SK-N-SH (cell line): ENCODE measurements around the gene KMT2E.

ENCODE experiments used
- CTCF ChIP-seq: fragments of 200-600 bp; sonication (generic); IDR thresholded peaks from 2 replicates; pipeline ENCODE4 v1.6.1; 2017; ENCODE audit warnings: antibody characterized with exemption, mild to moderate bottlenecking, moderate library complexity
- EP300 ChIP-seq, 2 experiments: IDR thresholded peaks; 2 replicates each; pipeline versions ENCODE4 v1.4.0 to v1.6.1; 2012; ENCODE audit warnings: borderline replicate concordance in 1 of 2, low read depth in 1 of 2, low read length in 1 of 2
- EZH2phosphoT487 ChIP-seq: fragments of 200-600 bp; sonication (generic); IDR thresholded peaks from 2 replicates; pipeline ENCODE4 v1.6.1; 2017; ENCODE audit warnings: low read depth, mixed run types, mild to moderate bottlenecking, antibody characterized with exemption, moderate library complexity, borderline replicate concordance
- FOSL2 ChIP-seq: IDR thresholded peaks from 2 replicates; pipeline ENCODE4 v1.4.0; 2012; ENCODE audit warnings: low read depth, mild to moderate bottlenecking, moderate library complexity, borderline replicate concordance
- FOXM1 ChIP-seq: IDR thresholded peaks from 2 replicates; pipeline ENCODE4 v1.4.0; 2012; ENCODE audit warnings: low read depth, mild to moderate bottlenecking
- JUND ChIP-seq: IDR thresholded peaks from 2 replicates; pipeline ENCODE4 v1.4.0; 2012
- REST ChIP-seq: IDR thresholded peaks from 2 replicates; pipeline ENCODE4 v1.6.1; 2012; ENCODE audit warnings: mild to moderate bottlenecking, low read depth, low read length, moderate library complexity
- RFX5 ChIP-seq: IDR thresholded peaks from 2 replicates; pipeline ENCODE4 v1.6.1; 2012; ENCODE audit warnings: mild to moderate bottlenecking, improper control_type of control experiment, low read length
- RXRA ChIP-seq: IDR thresholded peaks from 2 replicates; pipeline ENCODE4 v1.4.0; 2012; ENCODE audit warnings: low read depth, mild to moderate bottlenecking, borderline replicate concordance

- no peak for TF ChIP-seq CTCF
- no peak for TF ChIP-seq RFX5
- no peak for TF ChIP-seq FOSL2
- TF ChIP-seq EZH2phosphoT487: no peak
- no peak for TF ChIP-seq JUND
- TF ChIP-seq EP300 (IDR thresholded peaks at IDR 0.05; ENCODE audit: borderline replicate concordance in 1 of 2, low read depth in 1 of 2, low read length in 1 of 2): no peak
- no peak for TF ChIP-seq FOXM1
- TF ChIP-seq REST: no peak
- no peak for TF ChIP-seq RXRA
Observed at GRCh38 chr7:105068886-105069285, 54.9 kb downstream of the KMT2E start.
